HCT116 (cell line): Measurements from ENCODE around the gene ATP6V1E1. TPM values are rescaled to one million over a fixed set of nuclear protein-coding genes. Genes with fewer than 3 reads are reported as not detected.

Experiments
- ATAC-seq: fragments of 200-7000 bp; cut with Tn5 transposase; 2 replicates; pipeline ENCODE4 v1.9.1; 2020; ENCODE audit warnings: mild to moderate bottlenecking, moderate library complexity
- BruUV-seq: library from RNA; stranded (reverse); fragments of 400-500 nt; replicated peaks from 2 replicates; lab custom pipeline; 2021; lab: Mats Ljungman, UMichigan
- CTCF ChIA-PET: fragments of 300-600 bp; sonication (Branson Sonifier 250); formaldehyde crosslinking; loops from one replicate; lab custom pipeline; 2021; ENCODE audit warnings: antibody characterized with exemption; lab: Charles Lee
- POLR2A ChIA-PET: fragments of 300-600, 350-600 bp; sonication (Branson Sonifier 250); formaldehyde crosslinking; loops from one replicate; lab custom pipeline; 2021; ENCODE audit warnings: antibody characterized with exemption; lab: Charles Lee
- RAD21 ChIA-PET, 2 experiments: fragments of 300-600 bp; sonication (Branson Sonifier 250); formaldehyde crosslinking; loops; one replicate each; lab custom pipeline; 2023; ENCODE audit warnings: low total read pairs in 2 of 2; ENCODE audit not compliant: uncharacterized antibody in 2 of 2, unreplicated experiment in 2 of 2, low non-redundant PET in 1 of 2; lab: Charles Lee
- DNase-seq: peaks from one replicate; pipeline ENCODE4 v3.0.0-alpha.2; 2010; ENCODE audit warnings: low read depth, low spot score
- H2AFZ ChIP-seq: fragments of 200-600 bp; shearing (Covaris generic), sonication (generic); 2 replicates; pipeline ENCODE4 v1.6.1; 2017; ENCODE audit warnings: low read depth, mixed run types, mixed read lengths, antibody characterized with exemption, low read length; ENCODE audit not compliant: poor library complexity, severe bottlenecking
- H3K27ac ChIP-seq: 2 replicates; pipeline ENCODE4 v1.5.1; 2012; ENCODE audit warnings: low read depth, low read length
- H3K27me3 ChIP-seq: fragments of 200-600 bp; sonication (generic); 2 replicates; pipeline ENCODE4 v1.6.1; 2016; ENCODE audit warnings: mixed run types, low read length, mixed read lengths; ENCODE audit not compliant: insufficient read depth
- H3K36me3 ChIP-seq, 2 experiments: fragments of 200-500 bp in 1 of 2; fragments of 200-600 bp in 1 of 2; sonication (Bioruptor generic) in 1 of 2; sonication (generic) in 1 of 2; 2 replicates each; pipeline versions ENCODE4 v1.5.1 to v1.6.1; 2014 to 2016; ENCODE audit warnings: low read length in 2 of 2, inconsistent platforms in 1 of 2, mixed read lengths in 1 of 2, mixed run types in 1 of 2; ENCODE audit not compliant: insufficient read depth in 2 of 2, control insufficient read depth in 1 of 2
- H3K4me1 ChIP-seq, 2 experiments: fragments of 200-600 bp in 1 of 2; sonication (generic) in 1 of 2; 2 replicates each; pipeline versions ENCODE4 v1.5.1 to v1.6.1; 2012 to 2017; ENCODE audit warnings: low read length in 2 of 2, inconsistent platforms in 1 of 2, mild to moderate bottlenecking in 1 of 2, mixed read lengths in 1 of 2, mixed run types in 1 of 2, moderate library complexity in 1 of 2; ENCODE audit not compliant: insufficient read depth in 2 of 2, control insufficient read depth in 1 of 2
- H3K4me2 ChIP-seq: fragments of 200-600 bp; sonication (generic); 2 replicates; pipeline ENCODE4 v1.6.1; 2017; ENCODE audit warnings: mixed run types, low read length, mixed read lengths
- H3K4me3 ChIP-seq, 2 experiments: fragments of 200-600 bp in 1 of 2; sonication (generic) in 1 of 2; replicated peaks in 1 of 2; 2 replicates each; pipeline ENCODE4 v1.5.1; 2011 to 2016; ENCODE audit warnings: low read length in 2 of 2, control low read depth in 1 of 2, low read depth in 1 of 2, mild to moderate bottlenecking in 1 of 2, mixed read lengths in 1 of 2, mixed run types in 1 of 2
- H3K79me2 ChIP-seq: fragments of 200-600 bp; sonication (generic); 2 replicates; pipeline ENCODE4 v1.6.1; 2017; ENCODE audit warnings: mild to moderate bottlenecking, mixed run types, low read length, moderate library complexity, mixed read lengths; ENCODE audit not compliant: insufficient read depth
- H3K9ac ChIP-seq: fragments of 200-600 bp; sonication (generic); 2 replicates; pipeline ENCODE4 v1.6.1; 2016; ENCODE audit warnings: low read length, mixed read lengths
- H3K9me2 ChIP-seq: fragments of 200-600 bp; sonication (generic), shearing (Covaris generic); 2 replicates; pipeline ENCODE4 v1.6.1; 2017; ENCODE audit warnings: mixed run types, mild to moderate bottlenecking, moderate library complexity; ENCODE audit not compliant: insufficient read depth
- H3K9me3 ChIP-seq, 2 experiments: fragments of 200-500 bp in 1 of 2; fragments of 200-600 bp in 1 of 2; sonication (Bioruptor generic) in 1 of 2; sonication (generic) in 1 of 2; 2 replicates each; pipeline ENCODE4 v1.6.1; 2014 to 2017; ENCODE audit warnings: low read length in 2 of 2, mixed read lengths in 2 of 2, inconsistent platforms in 1 of 2, low read depth in 1 of 2, mild to moderate bottlenecking in 1 of 2, mixed run types in 1 of 2, moderate library complexity in 1 of 2; ENCODE audit not compliant: control insufficient read depth in 1 of 2, insufficient read depth in 1 of 2
- H4K20me1 ChIP-seq: fragments of 200-600 bp; sonication (generic), shearing (Covaris generic); 2 replicates; pipeline ENCODE4 v1.6.1; 2017; ENCODE audit warnings: mixed run types, mild to moderate bottlenecking, moderate library complexity; ENCODE audit not compliant: insufficient read depth
- ATF3 ChIP-seq: IDR thresholded peaks from 2 replicates; pipeline ENCODE4 v1.6.1; 2012
- EZH2phosphoT487 ChIP-seq: fragments of 200-600 bp; IDR thresholded peaks from 2 replicates; pipeline ENCODE4 v1.6.1; 2018; ENCODE audit warnings: antibody characterized with exemption, borderline replicate concordance
- FOSL1 ChIP-seq: IDR thresholded peaks from 2 replicates; pipeline ENCODE4 v1.6.1; 2012; ENCODE audit warnings: low read depth
- MAX ChIP-seq: IDR thresholded peaks from 2 replicates; pipeline ENCODE4 v1.6.1; 2012
- POLR2A ChIP-seq: IDR thresholded peaks from 2 replicates; pipeline ENCODE4 v1.7.0; 2011; ENCODE audit warnings: borderline replicate concordance; ENCODE audit not compliant: insufficient read depth, insufficient read length; ENCODE audit errors: extremely low read depth
- POLR2AphosphoS5 ChIP-seq: IDR thresholded peaks from 2 replicates; pipeline ENCODE4 v1.6.1; 2011; ENCODE audit warnings: mild to moderate bottlenecking, low read depth, low read length, moderate library complexity
- SIN3A ChIP-seq: IDR thresholded peaks from 2 replicates; pipeline ENCODE4 v1.6.1; 2012; ENCODE audit warnings: low read depth
- SRF ChIP-seq: IDR thresholded peaks from 2 replicates; pipeline ENCODE4 v1.6.1; 2012; ENCODE audit warnings: low read depth
- TCF7L2 ChIP-seq: IDR thresholded peaks from 2 replicates; pipeline ENCODE4 v1.7.0; 2011; ENCODE audit warnings: borderline replicate concordance, inconsistent platforms; ENCODE audit not compliant: insufficient read depth, insufficient read length; ENCODE audit errors: extremely low read depth
- YY1 ChIP-seq: IDR thresholded peaks from 2 replicates; pipeline ENCODE4 v1.6.1; 2011; ENCODE audit warnings: low read length, low read depth, moderate library complexity, mild to moderate bottlenecking; ENCODE audit not compliant: insufficient replicate concordance; ENCODE audit errors: extremely low read depth
- ZBTB33 ChIP-seq: IDR thresholded peaks from 2 replicates; pipeline ENCODE4 v1.6.1; 2011; ENCODE audit warnings: mild to moderate bottlenecking, low read length, moderate library complexity; ENCODE audit not compliant: insufficient replicate concordance; ENCODE audit errors: extremely low read depth
- ZNF274 ChIP-seq: fragments of 200-500 bp; sonication (Bioruptor generic); IDR thresholded peaks from 2 replicates; pipeline ENCODE4 v1.6.1; 2014; ENCODE audit warnings: mild to moderate bottlenecking, low read depth, low read length, inconsistent platforms
- intact Hi-C: fragments of 100-400 bp; cut with micrococcal nuclease; formaldehyde crosslinking; loops from 2 replicates; pipeline ENCODE4 v1.10.0; 2022
- total RNA-seq: library from RNA; stranded (reverse); gene quantifications from one replicate; pipeline ENCODE4 v1.2.1, GENCODE V29; 2021; ENCODE audit not compliant: unreplicated experiment

The ATP6V1E1 gene
- total RNA-seq, 1 experiment from 2014 or later = 107 TPM

GRCh38 chr22:17570851-17571631 is 57.5 kb downstream of the ATP6V1E1 start (continued):
- TF ChIP-seq SRF (no peak), FOSL1 (no peak)

GRCh38 chr22:17569971-17570511 is 58.5 kb downstream of the ATP6V1E1 start:
- Histone ChIP-seq H2AFZ (no peak overlapping the region), H3K36me3 (no peaks in the 10 kb centered on the region)
- intact Hi-C loops = no loop called here

More at GRCh38 chr22:17569971-17570511, 58.5 kb downstream of the ATP6V1E1 start:
- POLR2A ChIA-PET = no interaction called here
- no peaks in the 10 kb centered on the region for H3K9me3 ChIP-seq
- H3K27ac ChIP-seq = no peak overlapping the region
- CTCF ChIA-PET = no interaction called here
- no peaks in the 10 kb centered on the region for H4K20me1 ChIP-seq
- H3K4me2 ChIP-seq = no peak overlapping the region
- no peak for TF ChIP-seq SIN3A
- no peak for TF ChIP-seq ZNF274
- TF ChIP-seq EZH2phosphoT487 = no peak
- TF ChIP-seq FOSL1 = no peak
- no peak for TF ChIP-seq ZBTB33
- no peak for TF ChIP-seq POLR2AphosphoS5
- no peak for TF ChIP-seq MAX
- TF ChIP-seq YY1 = no peak
- TF ChIP-seq TCF7L2 = no peak
- no peak for TF ChIP-seq ATF3
- TF ChIP-seq POLR2A = no peak
- no peaks in the 10 kb centered on the region for H3K79me2 ChIP-seq
- ATAC-seq (no peak), DNase-seq (no peak)
- H3K27me3 ChIP-seq = no peaks in the 10 kb centered on the region
- no peaks in the 10 kb centered on the region for H3K4me1 ChIP-seq
- RAD21 ChIA-PET = no interaction called here
- BruUV-seq = no TSS peak
- H3K9me2 ChIP-seq = no peaks in the 10 kb centered on the region
- no peak overlapping the region for H3K4me3 ChIP-seq
- no peak overlapping the region for H3K9ac ChIP-seq
